Activated T-cell treated with anti-CD3 and anti-CD28 coated beads, Interleukin-2, amount 50 U/mL, for 24 hours (primary cell): ENCODE data around the gene RTP1.
"Not testable (repeated sequence)": the region's sequence is repeated elsewhere in the genome, so short reads cannot be mapped to it uniquely, and the experiment has no call there.

Source experiments
- DNase-seq: peaks from one replicate; pipeline ENCODE4 v3.0.0-alpha.2; 2020
- H3K27ac Mint-ChIP-seq: 2 replicates; pipeline ENCODE4 v1.8.0; 2020; ENCODE audit warnings: mild to moderate bottlenecking, mixed read lengths
- H3K27me3 Mint-ChIP-seq: 2 replicates; pipeline ENCODE4 v1.8.0; 2020; ENCODE audit warnings: mixed read lengths
- H3K36me3 Mint-ChIP-seq: 2 replicates; pipeline ENCODE4 v1.8.0; 2020; ENCODE audit warnings: low read depth, mixed read lengths
- H3K4me1 Mint-ChIP-seq: 2 replicates; pipeline ENCODE4 v1.8.0; 2020; ENCODE audit warnings: low read depth, mixed read lengths
- H3K4me3 Mint-ChIP-seq: 2 replicates; pipeline ENCODE4 v1.8.0; 2020; ENCODE audit warnings: mild to moderate bottlenecking, moderate library complexity, mixed read lengths
- H3K9me3 Mint-ChIP-seq: 2 replicates; pipeline ENCODE4 v1.8.0; 2020; ENCODE audit warnings: mixed read lengths

The RTP1 gene

DNA sequence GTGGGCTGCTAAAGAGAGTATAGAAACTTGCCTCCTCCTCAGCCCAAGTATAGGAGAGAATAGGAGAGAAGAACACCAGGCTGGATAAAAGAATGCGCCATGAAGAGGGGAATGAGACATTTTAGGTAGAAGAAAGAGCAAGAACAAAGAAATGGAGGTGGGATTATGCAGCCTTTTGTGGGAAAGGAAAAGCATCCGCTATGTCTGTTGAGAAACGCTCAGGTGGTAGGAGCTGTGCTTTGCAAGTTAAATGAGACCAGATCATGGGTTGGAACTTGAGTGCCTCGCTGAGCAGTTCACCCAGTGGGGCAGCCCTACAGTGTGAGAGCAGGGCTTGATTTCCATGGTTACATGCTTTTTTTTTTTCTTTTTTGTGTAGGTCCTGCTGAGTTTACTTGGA, 11.5 kb upstream of the RTP1 start:
- Mint-ChIP-seq H3K36me3 (no peaks in the 10 kb centered on the region), H3K27ac (no peak overlapping the region), H3K4me3 (no peak overlapping the region), H3K4me1 (no peaks in the 10 kb centered on the region), H3K9me3 (no peaks in the 10 kb centered on the region), H3K27me3 (peaks cover 22% of the 10 kb centered on the region)
- no peak for DNase-seq

DNA sequence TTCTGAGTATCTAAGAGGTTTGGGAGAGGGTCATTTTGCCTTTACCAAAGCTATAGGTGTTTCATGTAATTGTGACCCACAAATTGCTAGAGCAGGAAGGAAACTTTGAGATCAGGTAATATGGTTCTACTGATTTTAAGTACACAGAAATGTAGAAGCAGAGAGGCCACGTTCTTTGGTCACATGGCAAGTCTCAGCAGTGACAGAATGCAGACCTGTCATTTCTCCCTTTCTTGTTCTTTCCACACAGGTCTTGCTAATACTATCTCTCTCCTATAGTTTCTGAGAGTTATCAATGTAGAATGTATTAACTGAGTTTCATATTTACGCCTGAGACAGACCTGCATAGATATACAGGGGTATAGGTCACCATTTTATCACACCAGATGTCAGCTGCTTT, 10.9 kb upstream of the RTP1 start:
- Mint-ChIP-seq H3K4me3 (no peak overlapping the region), H3K36me3 (no peaks in the 10 kb centered on the region), H3K9me3 (no peaks in the 10 kb centered on the region), H3K27ac (no peak overlapping the region), H3K27me3 (peaks cover 28% of the 10 kb centered on the region), H3K4me1 (no peaks in the 10 kb centered on the region)
- DNase-seq, result no peak

DNA sequence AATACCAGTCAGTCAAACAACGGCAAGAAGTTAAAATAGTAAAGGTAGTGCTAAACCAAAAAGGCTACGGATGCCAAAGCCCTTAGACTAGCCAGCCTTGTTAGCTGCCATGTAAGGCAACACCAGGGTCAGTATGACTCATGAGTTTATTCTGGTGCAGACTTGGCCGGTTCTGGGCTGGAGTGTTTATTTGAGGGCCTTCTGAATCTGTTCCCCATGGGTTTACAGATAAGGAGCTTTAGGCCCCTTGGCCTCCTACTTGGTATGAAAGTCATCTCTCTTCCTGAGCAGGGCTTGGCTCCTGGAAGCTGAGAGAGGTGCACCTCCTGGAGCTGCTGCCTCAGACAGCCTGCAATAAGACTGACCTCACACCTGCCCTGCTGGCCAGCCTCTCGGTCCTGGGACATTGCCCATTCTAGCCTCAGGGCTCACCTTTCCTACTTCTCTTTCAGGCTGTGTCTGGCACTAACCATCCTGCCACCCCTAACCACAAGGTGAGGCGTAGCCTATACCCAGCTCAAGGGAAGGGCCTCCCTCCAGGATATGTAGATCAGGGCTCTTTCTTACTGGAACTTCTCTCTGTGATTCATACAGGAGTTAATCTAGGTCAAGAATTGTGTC, 10.4 kb upstream of the RTP1 start:
- no peak for DNase-seq

DNA sequence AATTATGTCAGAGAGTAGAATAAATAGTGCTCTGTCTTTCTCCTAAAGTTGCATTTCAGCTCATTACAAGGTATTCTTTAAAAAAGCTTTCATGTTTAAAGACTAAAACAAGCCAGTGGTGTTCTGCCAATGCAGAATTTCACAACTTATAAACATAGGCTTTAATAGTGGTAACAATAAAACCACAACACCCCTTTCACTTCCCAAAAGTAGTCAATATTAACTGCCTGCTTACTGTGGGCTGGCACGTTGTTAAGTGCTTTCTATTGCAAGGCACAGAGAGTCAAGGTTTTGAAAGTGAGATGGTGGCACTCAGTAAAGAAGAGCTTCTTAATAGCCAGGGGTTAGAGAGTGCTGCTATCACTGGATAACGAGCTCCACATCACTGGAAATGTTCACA, 8.4 kb upstream of the RTP1 start:
- Mint-ChIP-seq H3K4me3 (no peak overlapping the region), H3K27ac (no peak overlapping the region), H3K27me3 (peaks cover 38% of the 10 kb centered on the region), H3K4me1 (no peaks in the 10 kb centered on the region), H3K9me3 (no peaks in the 10 kb centered on the region), H3K36me3 (no peaks in the 10 kb centered on the region)
- no peak for DNase-seq

More for the DNA sequence above, 10.4 kb upstream of the RTP1 start:
- H3K4me1 Mint-ChIP-seq, result no peaks in the 10 kb centered on the region
- H3K4me3 Mint-ChIP-seq, result no peak overlapping the region
- H3K9me3 Mint-ChIP-seq, result no peaks in the 10 kb centered on the region
- H3K27ac Mint-ChIP-seq, result no peak overlapping the region
- H3K27me3 Mint-ChIP-seq, result peaks cover 33% of the 10 kb centered on the region
- no peaks in the 10 kb centered on the region for H3K36me3 Mint-ChIP-seq

DNA sequence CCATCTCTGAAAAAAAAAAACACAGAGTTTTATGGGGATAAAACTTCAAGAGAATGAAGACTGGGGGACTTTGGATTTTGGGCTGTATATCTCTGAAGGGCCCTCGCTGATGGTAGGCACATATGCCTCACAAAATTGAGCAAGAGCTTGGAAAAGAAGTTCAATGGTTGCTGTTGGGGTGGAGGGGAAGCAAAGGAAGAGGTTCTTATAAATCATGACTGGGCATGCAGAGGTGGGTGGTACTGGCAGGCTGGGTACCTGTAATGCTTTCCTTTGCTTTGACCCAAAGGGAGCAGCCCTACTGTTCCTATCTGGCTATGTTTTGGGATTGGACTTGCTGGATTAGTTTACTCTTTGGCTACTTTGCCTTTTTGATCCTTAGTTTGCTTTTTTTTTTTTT, 6.0 kb upstream of the RTP1 start:
- Mint-ChIP-seq H3K9me3 (no peaks in the 10 kb centered on the region), H3K27ac (no peak overlapping the region), H3K4me3 (no peak overlapping the region), H3K27me3 (peaks cover 45% of the 10 kb centered on the region), H3K36me3 (no peaks in the 10 kb centered on the region), H3K4me1 (no peaks in the 10 kb centered on the region)
- no peak for DNase-seq

DNA sequence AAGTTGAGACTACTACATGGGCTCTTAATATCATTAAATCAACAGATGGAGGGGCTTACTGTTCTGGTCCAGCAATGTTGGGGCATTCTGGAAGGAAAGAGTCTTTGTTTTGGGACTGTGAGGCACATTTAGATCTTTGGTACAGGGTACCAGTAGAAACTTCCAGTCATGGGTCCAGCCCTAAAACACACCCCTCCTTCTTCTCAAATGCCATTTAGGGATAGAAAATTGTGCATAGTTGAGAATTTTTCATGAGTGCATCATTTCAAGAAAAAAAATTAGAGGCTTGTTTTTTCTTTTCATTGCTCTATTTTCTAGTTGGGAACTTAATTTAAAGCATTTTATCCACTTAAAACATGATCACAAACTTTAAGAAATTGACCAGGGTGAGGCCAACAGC, 4.1 kb upstream of the RTP1 start:
- H3K4me1 Mint-ChIP-seq, result no peaks in the 10 kb centered on the region
- peaks cover 43% of the 10 kb centered on the region for H3K27me3 Mint-ChIP-seq
- DNase-seq, result no peak
- H3K9me3 Mint-ChIP-seq, result no peaks in the 10 kb centered on the region
- H3K36me3 Mint-ChIP-seq, result no peaks in the 10 kb centered on the region
- H3K4me3 Mint-ChIP-seq, result no peak overlapping the region
- H3K27ac Mint-ChIP-seq, result no peak overlapping the region

DNA sequence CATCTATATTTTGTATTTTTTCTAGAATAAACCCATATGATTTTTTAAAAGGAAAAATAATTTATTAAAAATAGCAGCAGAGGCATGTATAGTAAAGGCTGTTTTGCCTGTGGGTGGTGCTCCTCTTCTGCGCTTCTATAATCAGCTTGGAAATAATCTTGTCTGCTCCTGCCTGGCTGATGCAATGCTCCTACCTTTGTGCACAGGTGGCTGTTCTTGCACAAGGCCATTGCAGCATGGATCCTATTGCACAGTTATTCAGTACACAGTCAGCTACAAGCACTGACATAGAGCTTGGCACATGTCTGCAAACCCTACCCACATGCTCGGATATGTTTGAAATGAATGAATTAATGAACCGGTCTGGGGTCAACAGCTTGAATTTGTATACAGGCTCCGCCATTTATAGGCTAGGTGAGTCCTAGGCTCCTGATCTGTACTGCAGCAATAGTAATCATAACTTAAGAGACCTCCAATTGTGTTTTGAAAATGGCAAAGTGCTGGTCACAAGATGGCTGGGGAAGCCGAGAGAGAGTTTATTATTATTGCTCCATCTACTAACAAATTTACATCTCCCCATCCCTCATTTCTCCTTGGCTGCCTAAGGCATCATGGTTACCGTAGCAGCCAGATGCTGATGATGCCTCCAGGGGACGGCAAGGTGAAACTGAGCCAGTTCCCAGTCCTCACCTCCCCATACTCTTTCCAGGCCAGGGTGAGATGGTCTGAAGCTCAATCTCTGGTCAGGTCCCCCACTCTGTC, 532 bp upstream of the RTP1 start:
- Mint-ChIP-seq H3K4me3 (no peak overlapping the region), H3K36me3 (no peaks in the 10 kb centered on the region), H3K4me1 (no peaks in the 10 kb centered on the region), H3K27ac (no peak overlapping the region), H3K9me3 (no peaks in the 10 kb centered on the region), H3K27me3 (peaks cover 20% of the 10 kb centered on the region)
- DNase-seq, result no peak

DNA sequence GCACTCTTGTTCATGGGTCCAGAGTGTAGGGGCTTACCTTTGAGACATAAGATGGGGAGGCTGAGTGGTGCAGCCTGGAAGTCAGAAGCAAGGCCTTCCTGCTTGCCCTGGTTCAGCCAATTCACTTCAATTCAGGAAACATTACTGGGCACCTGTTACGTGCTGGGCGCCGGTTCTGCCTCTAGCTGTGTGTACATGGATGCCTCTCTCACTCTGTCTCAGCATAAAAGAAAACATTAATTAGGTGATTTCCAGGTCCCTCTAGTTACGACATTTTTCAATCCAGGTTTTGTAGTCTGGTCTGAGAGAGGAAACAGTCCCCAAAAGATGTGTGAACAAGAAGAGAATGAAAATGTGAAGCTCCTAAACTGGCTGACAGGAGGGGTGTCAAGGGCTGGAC, 1.2 kb downstream of the RTP1 start:
- no peaks in the 10 kb centered on the region for H3K36me3 Mint-ChIP-seq
- H3K27ac Mint-ChIP-seq, result no peak overlapping the region
- H3K4me1 Mint-ChIP-seq, result no peaks in the 10 kb centered on the region
- no peak for DNase-seq
- no peak overlapping the region for H3K4me3 Mint-ChIP-seq
- H3K27me3 Mint-ChIP-seq, result peaks cover 12% of the 10 kb centered on the region
- no peaks in the 10 kb centered on the region for H3K9me3 Mint-ChIP-seq

DNA sequence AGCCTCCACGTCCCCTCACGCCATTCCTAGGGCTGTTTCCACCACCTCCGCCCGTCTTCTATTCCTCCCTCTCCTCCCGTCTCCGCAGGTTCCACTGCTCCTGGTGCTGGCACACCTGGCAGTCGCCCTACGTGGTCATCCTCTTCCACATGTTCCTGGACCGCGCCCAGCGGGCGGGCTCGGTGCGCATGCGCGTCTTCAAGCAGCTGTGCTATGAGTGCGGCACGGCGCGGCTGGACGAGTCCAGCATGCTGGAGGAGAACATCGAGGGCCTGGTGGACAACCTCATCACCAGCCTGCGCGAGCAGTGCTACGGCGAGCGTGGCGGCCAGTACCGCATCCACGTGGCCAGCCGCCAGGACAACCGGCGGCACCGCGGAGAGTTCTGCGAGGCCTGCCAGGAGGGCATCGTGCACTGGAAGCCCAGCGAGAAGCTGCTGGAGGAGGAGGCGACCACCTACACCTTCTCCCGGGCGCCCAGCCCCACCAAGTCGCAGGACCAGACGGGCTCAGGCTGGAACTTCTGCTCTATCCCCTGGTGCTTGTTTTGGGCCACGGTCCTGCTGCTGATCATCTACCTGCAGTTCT, 2.3 kb downstream of the RTP1 start:
- not testable (repeated sequence) for H3K4me1 Mint-ChIP-seq, DNase-seq, H3K36me3 Mint-ChIP-seq, H3K27ac Mint-ChIP-seq, H3K4me3 Mint-ChIP-seq, H3K9me3 Mint-ChIP-seq, H3K27me3 Mint-ChIP-seq

DNA sequence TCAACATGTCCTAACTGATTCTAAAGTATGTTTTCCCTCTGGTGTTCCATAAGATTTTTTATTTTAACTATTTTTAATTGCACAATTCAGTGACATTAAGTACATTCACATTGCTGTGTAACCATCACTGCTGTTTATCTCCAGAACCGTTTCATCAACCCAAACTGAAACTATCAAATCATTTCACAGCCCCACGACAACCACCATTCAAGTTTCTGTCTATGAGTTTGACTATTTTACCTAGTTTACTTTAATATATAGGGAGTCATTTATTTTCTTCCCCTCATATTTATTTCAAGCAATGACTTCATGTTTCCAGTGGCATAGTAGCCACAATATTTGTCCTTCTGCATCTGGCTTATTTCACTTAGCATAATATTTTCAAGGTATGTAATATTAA, 8.4 kb downstream of the RTP1 start:
- Mint-ChIP-seq H3K27ac (no peak overlapping the region), H3K27me3 (peaks cover 12% of the 10 kb centered on the region), H3K9me3 (no peaks in the 10 kb centered on the region), H3K4me3 (no peak overlapping the region), H3K36me3 (no peaks in the 10 kb centered on the region), H3K4me1 (no peaks in the 10 kb centered on the region)
- no peak for DNase-seq

DNA sequence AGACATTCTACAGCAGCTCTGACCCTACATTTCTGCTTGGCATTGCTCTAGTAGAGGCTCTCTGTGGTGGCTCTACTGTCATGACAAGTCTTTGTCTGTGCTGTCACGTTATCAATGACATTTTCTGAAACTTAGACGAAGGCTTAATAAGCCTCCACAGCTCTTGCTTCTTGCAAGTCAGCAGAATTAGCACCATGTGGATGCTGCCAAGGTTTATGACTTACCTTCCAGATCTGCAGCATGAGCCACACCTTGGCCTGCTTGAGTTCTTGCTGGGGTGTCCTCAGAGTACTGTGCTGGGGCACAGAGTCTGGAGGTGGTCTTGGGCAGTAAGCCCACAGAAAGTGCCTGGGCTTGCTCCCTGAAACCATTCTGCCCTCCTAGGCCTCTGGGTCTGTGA, 9.8 kb downstream of the RTP1 start:
- DNase-seq, result no peak
- Mint-ChIP-seq H3K4me1 (no peaks in the 10 kb centered on the region), H3K4me3 (no peak overlapping the region), H3K36me3 (no peaks in the 10 kb centered on the region), H3K9me3 (no peaks in the 10 kb centered on the region), H3K27me3 (peaks cover 12% of the 10 kb centered on the region), H3K27ac (no peak overlapping the region)

DNA sequence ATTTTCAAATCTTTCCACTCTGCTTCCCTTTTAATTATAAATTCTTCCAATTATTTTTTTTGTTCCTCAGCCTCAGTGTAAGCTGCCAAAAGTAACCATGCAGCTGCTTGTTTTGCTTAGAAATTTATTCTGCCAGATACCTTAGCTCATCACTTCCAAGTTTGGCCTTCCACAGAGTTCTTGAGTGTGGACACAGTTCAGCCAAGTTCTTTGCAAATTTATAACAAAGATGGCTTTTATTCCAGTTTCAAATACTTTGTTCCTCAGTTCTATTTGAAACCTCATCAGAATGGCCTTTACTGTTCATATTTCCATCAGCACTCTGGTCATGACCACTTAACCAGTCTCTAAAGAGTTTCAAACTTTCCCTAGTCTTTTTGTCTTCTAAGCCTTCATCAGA, 10.3 kb downstream of the RTP1 start:
- Mint-ChIP-seq H3K9me3 (no peaks in the 10 kb centered on the region), H3K27ac (no peak overlapping the region), H3K4me1 (no peaks in the 10 kb centered on the region), H3K27me3 (peaks cover 12% of the 10 kb centered on the region), H3K4me3 (no peak overlapping the region), H3K36me3 (no peaks in the 10 kb centered on the region)
- no peak for DNase-seq

DNA sequence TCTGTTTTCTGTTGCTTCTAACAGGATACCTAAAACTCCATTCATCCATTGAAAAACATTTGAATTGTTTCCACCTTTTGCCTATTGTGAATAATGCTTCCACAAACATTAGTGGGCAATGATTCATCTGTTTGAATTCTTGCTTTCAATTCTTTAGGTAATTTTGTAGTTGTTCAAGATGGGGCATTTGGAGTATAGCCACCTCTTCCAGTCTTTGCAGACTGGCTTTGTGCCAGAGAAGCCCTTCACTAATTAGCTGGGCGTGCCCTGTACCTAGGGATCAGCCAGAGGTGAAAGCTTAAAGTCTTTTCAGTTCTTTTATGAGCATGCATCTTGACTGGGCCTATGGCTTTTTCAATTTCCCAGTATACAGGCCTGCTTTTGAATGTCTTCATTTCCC, 10.9 kb downstream of the RTP1 start:
- H3K36me3 Mint-ChIP-seq, result no peaks in the 10 kb centered on the region
- H3K27me3 Mint-ChIP-seq, result peaks cover 12% of the 10 kb centered on the region
- no peak overlapping the region for H3K4me3 Mint-ChIP-seq
- no peaks in the 10 kb centered on the region for H3K9me3 Mint-ChIP-seq
- no peaks in the 10 kb centered on the region for H3K4me1 Mint-ChIP-seq
- no peak for DNase-seq
- no peak overlapping the region for H3K27ac Mint-ChIP-seq

DNA sequence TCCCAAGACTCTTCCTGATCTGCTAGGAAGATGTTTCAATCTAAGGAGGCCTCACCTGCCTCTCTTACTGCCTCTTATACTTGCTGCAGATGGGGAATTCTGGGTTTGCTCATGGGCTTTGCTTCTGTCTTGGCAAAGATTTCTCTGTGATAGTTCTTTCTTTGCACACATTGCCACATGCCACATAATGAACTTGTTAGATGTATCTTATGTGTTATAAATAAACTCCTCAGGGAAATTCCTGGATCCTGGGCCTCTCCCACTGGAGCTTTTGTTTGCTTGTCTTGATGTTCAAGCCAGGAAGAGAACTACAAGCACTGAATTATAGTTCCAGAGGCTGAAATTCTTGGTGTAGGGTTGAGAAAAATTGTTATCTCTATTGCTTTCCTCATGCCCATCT, 12.2 kb downstream of the RTP1 start:
- Mint-ChIP-seq H3K9me3 (no peaks in the 10 kb centered on the region), H3K27ac (no peak overlapping the region), H3K36me3 (no peaks in the 10 kb centered on the region), H3K27me3 (peaks cover 10% of the 10 kb centered on the region), H3K4me1 (no peaks in the 10 kb centered on the region), H3K4me3 (no peak overlapping the region)
- DNase-seq, result no peak

DNA sequence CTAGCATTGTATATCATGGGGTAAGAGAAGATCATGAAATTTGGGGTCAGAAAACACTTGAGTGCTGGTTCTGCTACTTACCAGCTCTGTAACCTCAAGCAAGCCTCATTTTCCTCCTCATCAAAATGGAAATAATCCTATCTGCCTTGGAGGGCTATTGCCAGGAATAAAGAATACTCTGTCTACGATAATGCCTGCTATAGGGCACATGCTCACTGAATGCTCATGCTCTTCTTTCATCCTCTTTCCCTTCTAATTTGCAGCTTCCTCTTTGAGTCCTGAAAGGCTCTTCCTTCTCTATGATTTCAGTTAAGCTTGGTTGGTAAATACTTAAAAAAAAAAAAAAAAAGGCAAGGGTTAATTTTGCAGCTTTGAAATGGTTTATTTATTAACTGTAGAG, 12.8 kb downstream of the RTP1 start:
- Mint-ChIP-seq H3K36me3 (no peaks in the 10 kb centered on the region), H3K4me1 (no peaks in the 10 kb centered on the region), H3K27ac (no peak overlapping the region), H3K4me3 (no peak overlapping the region), H3K27me3 (peaks cover 6% of the 10 kb centered on the region), H3K9me3 (no peaks in the 10 kb centered on the region)
- no peak for DNase-seq
